Measurements from ENCODE around the gene DYNC1LI2. TPM values are rescaled to one million over a fixed set of nuclear protein-coding genes. Genes with fewer than 3 reads are reported as not detected.

DYNC1LI2 gene
- total and polyA plus RNA-seq, 2 of the 8 experiments (the other 6 are each of a cell fraction or from before 2014, with no cell fraction given): 35.0 to 70.8 TPM

GRCh38 chr16:66714062-66714461, 37.3 kb downstream of the DYNC1LI2 start:
- FAIRE-seq: no peak
- Histone ChIP-seq H4K8ac (ENCODE audit: extremely low read depth, insufficient read depth, low read length) (no peak overlapping the region), H4K20me1 (replicated peaks in 1 of 2; ENCODE audit: control insufficient read depth in 1 of 2, insufficient read depth in 2 of 2, low read length in 2 of 2) (peaks cover 2 to 5% of the 10 kb centered on the region in 2 experiments), H2BK15ac (ENCODE audit: low read length) (no peak overlapping the region), H3K9me3 (ENCODE audit: insufficient read depth in 2 of 2, low read depth in 1 of 2, low read length in 1 of 2) (no peaks in the 10 kb centered on the region), H3K36me3 (ENCODE audit: control insufficient read depth in 2 of 4, insufficient read depth in 4 of 4, low read length in 3 of 4) (peaks cover 0 to 4% (median 1%) of the 10 kb centered on the region in 4 experiments; a peak in 3 of 8 replicates), H3K14ac (ENCODE audit: insufficient read length) (no peak overlapping the region), H3K4ac (replicated peaks; ENCODE audit: insufficient read length, low read depth, low read length) (no peak overlapping the region), H4K91ac (replicated peaks; ENCODE audit: insufficient read length, low read length) (no peak overlapping the region), H3K23me2 (ENCODE audit: low read depth, low read length) (0 out of 2 replicates have a peak, but pooled peaks cover 2% of the 10 kb centered on the region), H2BK20ac (ENCODE audit: low read length) (no peak overlapping the region), H3K79me2 (ENCODE audit: control insufficient read depth in 1 of 2, insufficient read depth in 2 of 2, low read length in 2 of 2) (no peaks in the 10 kb centered on the region), H4K5ac (ENCODE audit: insufficient read length, low read depth, low read length) (no peak overlapping the region), H2BK5ac (ENCODE audit: low read depth, low read length) (no peak overlapping the region), H3K9ac (replicated peaks in 1 of 4; ENCODE audit: extremely low read depth in 1 of 4, low read depth in 3 of 4, low read length in 3 of 4) (no peak overlapping the region), H3K27me3 (replicated peaks in 1 of 4; ENCODE audit: control insufficient read depth in 3 of 4, extremely low read depth in 1 of 4, insufficient read depth in 3 of 4, low read length in 3 of 4) (no peaks in the 10 kb centered on the region), H2BK120ac (replicated peaks; ENCODE audit: low read depth, low read length) (no peak overlapping the region), H3K4me2 (ENCODE audit: insufficient read depth in 1 of 2, low read depth in 2 of 2, low read length in 2 of 2) (no peak overlapping the region), H3K79me1 (ENCODE audit: low read depth, low read length) (no peaks in the 10 kb centered on the region; the same call in 1 of the 2 replicates), H3K27ac (ENCODE audit: low read depth, low read length) (no peak overlapping the region), H2AK5ac (ENCODE audit: low read depth, low read length) (no peak overlapping the region), H3K23ac (ENCODE audit: insufficient read length) (no peak overlapping the region), H2AFZ (ENCODE audit: low read length) (no peak overlapping the region), H2BK12ac (ENCODE audit: low read depth, low read length) (no peak overlapping the region), H3K18ac (ENCODE audit: extremely low read depth, low read length) (no peak overlapping the region), H3K4me1 (replicated peaks in 1 of 4; ENCODE audit: control insufficient read depth in 3 of 4, insufficient read depth in 4 of 4, low read length in 3 of 4) (no peaks in the 10 kb centered on the region), H3K56ac (replicated peaks; ENCODE audit: insufficient read length, low read depth, low read length) (no peak overlapping the region), H3K4me3 (ENCODE audit: extremely low read depth in 1 of 4, insufficient read depth in 2 of 4, low read depth in 3 of 4, low read length in 4 of 4) (no peak overlapping the region)
- 92% methylated on average over 5 of the region's 6 CpGs; no CpG with 5 or more reads in 1 of the 2 experiments for WGBS, 2 experiments (ENCODE audit: extremely low coverage in 1 of 2, insufficient coverage in 1 of 2, insufficient read length in 1 of 2, insufficient replicate concordance in 2 of 2, low coverage in 1 of 2, low lambda C conversion rate in 2 of 2, missing lambda C conversion rate in 1 of 2)
- CTCF ChIA-PET (ENCODE audit: partially characterized antibody): interaction anchor here (0.7 to 3.0 kb wide), 7 partner anchors 9 to 114 kb away, joined by 3 to 15 read pairs (median 5); no protein-coding TSS in a partner anchor
- POLR2A ChIA-PET (ENCODE audit: partially characterized antibody): interaction anchor here (0.6 to 2.7 kb wide), 5 partner anchors 9 to 37 kb away, joined by 3 to 11 read pairs (median 4); partner anchors contain the start of gene DYNC1LI2
- no peak for DNase-seq (ENCODE audit: low read depth in 1 of 2, low spot score in 2 of 2)
- TF ChIP-seq ATF2 (IDR thresholded peaks at IDR 0.05; ENCODE audit: low read length) (no peak), PHF8 (conservative IDR thresholded peaks at IDR 0.05; ENCODE audit: low read depth, low read length) (no peak), TAF1 (IDR thresholded peaks at IDR 0.05; ENCODE audit: low read depth, low read length) (no peak)
